MM.1S (cell line): ENCODE results near the gene XK.

ENCODE experiments used
- DNase-seq: peaks from one replicate; pipeline ENCODE4 v3.0.0-alpha.2; 2015
- H2AFZ ChIP-seq: fragments of 300-600 bp; sonication (generic); 2 replicates; pipeline ENCODE4 v1.6.0; 2016; ENCODE audit warnings: antibody characterized with exemption, low read length
- H3F3A ChIP-seq: fragments of 300-600 bp; sonication (generic); 2 replicates; pipeline ENCODE4 v1.6.1; 2016; ENCODE audit warnings: mild to moderate bottlenecking, antibody characterized with exemption, low read length, moderate library complexity, mixed read lengths; ENCODE audit not compliant: insufficient read depth
- H3K27ac ChIP-seq: fragments of 300-600 bp; sonication (generic); 2 replicates; pipeline ENCODE4 v1.5.1; 2016; ENCODE audit warnings: mild to moderate bottlenecking, low read length
- H3K27me3 ChIP-seq: fragments of 300-600 bp; sonication (generic); replicated peaks from 2 replicates; pipeline ENCODE4 v1.6.0; 2016; ENCODE audit warnings: low read length; ENCODE audit not compliant: insufficient read depth
- H3K36me3 ChIP-seq: fragments of 300-600 bp; sonication (generic); replicated peaks from 2 replicates; pipeline ENCODE4 v1.6.1; 2016; ENCODE audit warnings: mild to moderate bottlenecking, low read length, mixed read lengths; ENCODE audit not compliant: insufficient read depth
- H3K4me1 ChIP-seq: fragments of 300-600 bp; sonication (generic); 2 replicates; pipeline ENCODE4 v1.6.1; 2016; ENCODE audit warnings: low read length, mixed read lengths
- H3K4me2 ChIP-seq: fragments of 300-600 bp; sonication (generic); 2 replicates; pipeline ENCODE4 v1.6.0; 2016; ENCODE audit warnings: low read depth, low read length
- H3K4me3 ChIP-seq: fragments of 300-600 bp; sonication (generic); 2 replicates; pipeline ENCODE4 v1.5.1; 2016; ENCODE audit warnings: low read length, mixed read lengths
- H3K79me2 ChIP-seq: fragments of 300-600 bp; sonication (generic); 2 replicates; pipeline ENCODE4 v1.6.1; 2016; ENCODE audit warnings: mixed run types, low read length, mixed read lengths
- H3K9ac ChIP-seq: fragments of 300-600 bp; sonication (generic); 2 replicates; pipeline ENCODE4 v1.6.1; 2016; ENCODE audit warnings: low read length, mixed read lengths
- H3K9me2 ChIP-seq: fragments of 300-600 bp; sonication (generic); replicated peaks from 2 replicates; pipeline ENCODE4 v1.6.1; 2016; ENCODE audit warnings: mild to moderate bottlenecking, low read length, mixed read lengths; ENCODE audit not compliant: insufficient read depth
- H3K9me3 ChIP-seq: fragments of 300-600 bp; sonication (generic); replicated peaks from 2 replicates; pipeline ENCODE4 v1.6.1; 2016; ENCODE audit warnings: mild to moderate bottlenecking, low read length, mixed read lengths; ENCODE audit not compliant: insufficient read depth
- H4K20me1 ChIP-seq: fragments of 300-600 bp; sonication (generic); 2 replicates; pipeline ENCODE4 v1.6.1; 2016; ENCODE audit warnings: mild to moderate bottlenecking, low read length, moderate library complexity, mixed read lengths; ENCODE audit not compliant: insufficient read depth
- CTCF ChIP-seq: fragments of 300-600 bp; sonication (generic); IDR thresholded peaks from 2 replicates; pipeline ENCODE4 v1.5.1; 2016; ENCODE audit warnings: antibody characterized with exemption, low read length, mixed read lengths
- EZH2 ChIP-seq: fragments of 300-600 bp; sonication (generic); optimal IDR thresholded peaks from 2 replicates; pipeline ENCODE3; 2017; ENCODE audit warnings: low read depth, mild to moderate bottlenecking, antibody characterized with exemption, low read length, mixed read lengths
- EZH2phosphoT487 ChIP-seq: fragments of 300-600 bp; sonication (generic); IDR thresholded peaks from 2 replicates; pipeline ENCODE4 v1.6.1; 2018; ENCODE audit warnings: antibody characterized with exemption, low read length

The XK gene

DNA sequence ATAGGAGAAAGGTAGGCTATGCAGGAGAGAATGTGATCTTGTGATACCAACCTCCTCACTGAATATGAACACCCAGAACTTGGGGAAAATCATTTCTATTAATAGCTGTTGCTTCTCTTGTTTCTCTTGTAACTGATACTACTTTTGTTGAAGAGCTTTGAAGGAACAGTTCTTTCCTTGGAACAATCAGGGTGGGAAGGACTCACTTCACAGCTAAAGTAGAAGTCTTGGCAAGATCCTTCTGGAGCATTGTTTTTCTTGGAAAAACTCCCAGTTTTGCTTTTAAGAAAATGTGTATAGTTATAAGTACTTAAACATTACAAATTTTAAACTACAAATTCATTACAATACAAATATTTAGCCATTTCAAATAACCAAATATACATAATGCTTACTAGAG lies 19.1 kb upstream of the XK start:
- no peak for TF ChIP-seq CTCF
- Histone ChIP-seq H4K20me1 (no peaks in the 10 kb centered on the region), H2AFZ (no peak overlapping the region), H3K9me3 (no peaks in the 10 kb centered on the region), H3K27ac (no peak overlapping the region), H3K4me2 (no peak overlapping the region), H3K36me3 (no peaks in the 10 kb centered on the region), H3K9ac (no peak overlapping the region), H3K79me2 (no peaks in the 10 kb centered on the region), H3K4me3 (no peak overlapping the region), H3K4me1 (no peaks in the 10 kb centered on the region), H3K9me2 (no peaks in the 10 kb centered on the region), H3F3A (no peaks in the 10 kb centered on the region), H3K27me3 (no peaks in the 10 kb centered on the region)
- DNase-seq, result no peak

DNA sequence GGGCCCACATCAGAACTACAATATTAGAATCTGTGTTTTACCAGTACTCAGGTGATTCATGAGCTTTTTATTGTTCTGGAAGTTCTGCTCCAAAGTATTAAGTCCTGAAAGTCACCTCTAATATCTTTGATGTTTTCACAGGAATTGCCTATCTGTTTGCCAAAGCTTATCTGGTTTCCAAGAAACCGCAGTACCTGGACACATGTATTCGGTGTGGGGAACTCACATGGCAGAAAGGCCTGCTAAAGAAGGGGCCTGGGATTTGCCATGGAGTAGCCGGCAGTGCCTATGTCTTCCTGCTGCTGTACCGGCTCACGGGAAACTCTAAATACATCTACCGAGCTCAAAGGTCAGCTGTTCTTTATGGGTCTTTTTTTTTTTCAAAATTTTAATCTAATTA lies 18.4 kb upstream of the XK start:
- H3K27me3 ChIP-seq, result no peaks in the 10 kb centered on the region
- H3F3A ChIP-seq, result no peaks in the 10 kb centered on the region
- no peaks in the 10 kb centered on the region for H3K36me3 ChIP-seq
- H3K9ac ChIP-seq, result no peak overlapping the region
- H3K4me2 ChIP-seq, result no peak overlapping the region
- TF ChIP-seq EZH2phosphoT487 (no peak), EZH2 (no peak), CTCF (no peak)
- H3K27ac ChIP-seq, result no peak overlapping the region
- H2AFZ ChIP-seq, result no peak overlapping the region
- H3K4me1 ChIP-seq, result no peaks in the 10 kb centered on the region
- no peak for DNase-seq
- no peaks in the 10 kb centered on the region for H4K20me1 ChIP-seq
- H3K9me3 ChIP-seq, result no peaks in the 10 kb centered on the region
- no peaks in the 10 kb centered on the region for H3K79me2 ChIP-seq
- no peaks in the 10 kb centered on the region for H3K9me2 ChIP-seq
- H3K4me3 ChIP-seq, result no peak overlapping the region

- H3K36me3 ChIP-seq, result no peaks in the 10 kb centered on the region
These were observed 13.0 kb upstream of the XK start for GRCh38 chrX:37672563-37672962.

More at GRCh38 chrX:37672563-37672962, 13.0 kb upstream of the XK start:
- Histone ChIP-seq H3K9ac (no peak overlapping the region), H3K9me2 (no peaks in the 10 kb centered on the region), H4K20me1 (no peaks in the 10 kb centered on the region), H3K79me2 (no peaks in the 10 kb centered on the region), H3F3A (peaks cover 5% of the 10 kb centered on the region; the same call in 1 of the 2 replicates), H3K27ac (no peak overlapping the region), H3K9me3 (no peaks in the 10 kb centered on the region), H3K4me3 (no peak overlapping the region), H2AFZ (no peak overlapping the region), H3K4me1 (peaks cover 6% of the 10 kb centered on the region), H3K4me2 (no peak overlapping the region), H3K27me3 (no peaks in the 10 kb centered on the region)
- TF ChIP-seq EZH2 (no peak), EZH2phosphoT487 (no peak), CTCF (no peak)
- DNase-seq, result no peak
